ELR (cell line): ENCODE data around the gene LRRC52.
A peak's percentile ranks its signal among the peaks of the same experiment; 100 is the strongest.

Experiments
- DNase-seq: peaks from one replicate; pipeline ENCODE4 v3.0.0-alpha.2; 2015; ENCODE audit warnings: low read depth

Gene LRRC52, protein sequence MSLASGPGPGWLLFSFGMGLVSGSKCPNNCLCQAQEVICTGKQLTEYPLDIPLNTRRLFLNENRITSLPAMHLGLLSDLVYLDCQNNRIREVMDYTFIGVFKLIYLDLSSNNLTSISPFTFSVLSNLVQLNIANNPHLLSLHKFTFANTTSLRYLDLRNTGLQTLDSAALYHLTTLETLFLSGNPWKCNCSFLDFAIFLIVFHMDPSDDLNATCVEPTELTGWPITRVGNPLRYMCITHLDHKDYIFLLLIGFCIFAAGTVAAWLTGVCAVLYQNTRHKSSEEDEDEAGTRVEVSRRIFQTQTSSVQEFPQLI

GRCh38 chr1:165543532-165544438 is at the start of gene LRRC52:
Gene LRRC52, plus strand, starts transcription at chr1:165544000. Its CDS starts 297 bp downstream, at chr1:165544297.
- no peak for DNase-seq

DNA sequence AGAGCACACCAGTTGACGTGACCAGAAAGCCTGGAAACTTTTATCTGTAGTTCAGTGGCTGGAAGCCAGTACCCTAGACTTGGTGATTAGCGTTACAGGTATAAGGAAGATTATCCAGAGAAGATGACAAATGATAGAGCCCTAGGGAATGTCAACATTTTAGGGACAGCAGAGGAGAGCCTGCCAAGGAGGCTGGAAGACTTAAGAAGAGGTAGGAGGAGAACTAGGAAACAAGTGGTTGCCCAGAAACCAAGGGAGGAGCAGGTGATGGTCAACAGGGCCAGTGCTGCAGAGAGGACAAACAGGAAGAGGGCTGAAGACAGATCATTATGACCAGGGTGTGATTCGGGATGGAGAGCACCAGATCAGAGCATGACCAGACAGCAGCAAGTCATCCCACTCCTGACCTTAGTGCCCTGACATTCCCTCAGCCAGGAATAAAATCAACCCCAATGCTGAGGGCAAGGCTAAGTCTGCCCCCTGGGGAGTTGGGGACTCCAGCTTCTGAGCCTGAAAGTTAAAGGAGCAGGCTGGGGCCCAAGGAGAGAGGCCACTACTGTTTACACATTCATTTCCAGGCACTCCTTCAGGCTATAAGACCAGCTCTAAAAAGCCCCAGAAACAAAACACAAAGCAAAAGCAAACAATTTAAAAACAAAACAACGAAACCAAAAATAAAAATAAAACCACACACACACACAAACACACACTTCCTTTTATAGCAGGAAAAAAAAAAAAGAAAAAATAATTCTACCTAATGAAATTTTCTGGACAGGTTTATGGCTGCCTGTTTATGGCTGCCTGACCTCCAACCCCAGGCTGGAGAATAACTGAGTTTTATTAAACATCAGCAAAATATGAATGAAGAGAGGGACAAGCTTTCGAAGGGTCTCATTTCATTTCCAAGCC is 48.6 kb upstream of the LRRC52 start:
- DNase-seq = no peak

- no peak for DNase-seq
Observed at GRCh38 chr1:165495858-165496205, 48.0 kb upstream of the LRRC52 start.

- DNase-seq = no peak
Observed at GRCh38 chr1:165496501-165496900, 47.3 kb upstream of the LRRC52 start.

DNA sequence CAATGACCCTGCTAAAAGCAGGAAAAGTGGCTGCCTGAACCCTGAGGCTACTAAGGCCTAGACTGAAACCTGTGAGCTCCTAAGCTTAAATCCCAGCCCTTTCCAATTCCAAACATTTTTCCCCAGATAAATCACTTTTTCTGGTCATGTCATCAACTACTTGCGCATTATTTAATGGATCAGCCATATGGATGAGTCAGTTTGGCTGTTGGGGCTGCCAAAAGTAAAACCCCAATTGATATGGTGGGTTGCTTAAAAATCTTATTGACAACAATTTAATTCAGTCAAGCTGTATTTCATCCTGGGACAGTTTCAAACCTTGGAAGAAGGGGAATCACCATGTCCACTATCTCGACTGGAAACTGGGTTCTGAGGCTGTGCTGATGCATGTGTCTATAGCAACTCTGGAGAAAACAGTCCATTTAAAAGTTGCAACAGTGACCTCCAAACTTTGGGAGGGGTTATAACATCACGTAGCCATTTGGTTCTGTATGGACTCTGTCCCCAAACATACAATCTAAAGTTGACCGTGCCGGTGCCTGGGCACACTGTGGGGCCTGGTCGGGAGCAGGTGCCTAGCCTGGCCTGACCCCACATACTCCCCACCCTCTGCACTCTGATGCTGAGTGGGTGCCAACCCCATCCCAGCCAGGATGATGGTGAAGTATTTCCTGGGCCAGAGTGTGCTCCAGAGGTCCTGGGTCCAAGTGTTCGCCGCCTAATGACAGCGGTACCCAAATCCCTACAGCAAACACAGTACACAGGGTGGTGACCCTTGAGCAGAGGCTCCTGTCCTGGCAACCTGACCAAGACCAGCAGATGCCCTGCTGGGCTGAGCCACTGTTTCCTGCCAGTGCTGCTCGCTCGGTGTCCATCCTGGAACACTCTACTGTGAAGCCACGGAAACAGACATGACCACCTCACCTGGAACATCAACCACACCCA is 46.5 kb upstream of the LRRC52 start:
- DNase-seq = no peak

DNA sequence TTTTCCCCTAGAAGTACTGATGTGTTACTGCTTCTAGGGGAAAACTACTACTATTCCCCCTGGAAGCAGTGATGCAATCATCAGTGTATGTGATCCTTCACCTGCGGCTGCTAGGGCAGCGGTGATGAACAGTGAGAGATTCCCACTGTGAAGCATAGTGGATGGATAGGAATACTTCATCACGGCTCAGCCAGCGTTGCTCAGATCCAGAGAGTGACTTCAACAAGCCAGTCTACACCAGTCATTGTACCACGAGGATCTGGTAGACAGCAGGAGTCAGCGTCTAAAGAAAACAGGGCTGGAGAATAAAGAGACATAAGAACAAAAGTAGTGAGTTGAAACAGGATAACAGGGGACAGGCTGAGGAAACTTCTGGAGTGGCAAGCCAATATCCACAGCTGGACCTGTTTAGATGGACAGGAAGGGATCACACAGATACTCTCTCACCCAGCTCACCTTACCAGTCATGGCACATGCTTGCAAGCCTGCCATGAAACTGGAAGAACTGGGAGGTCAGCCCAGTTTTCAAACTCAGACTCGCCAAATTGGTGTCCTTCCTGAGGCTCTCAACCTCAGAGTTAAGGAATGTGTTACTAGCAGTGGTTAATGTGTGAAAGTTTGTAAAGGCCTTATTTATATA is 42.4 kb upstream of the LRRC52 start:
- DNase-seq = no peak

DNA sequence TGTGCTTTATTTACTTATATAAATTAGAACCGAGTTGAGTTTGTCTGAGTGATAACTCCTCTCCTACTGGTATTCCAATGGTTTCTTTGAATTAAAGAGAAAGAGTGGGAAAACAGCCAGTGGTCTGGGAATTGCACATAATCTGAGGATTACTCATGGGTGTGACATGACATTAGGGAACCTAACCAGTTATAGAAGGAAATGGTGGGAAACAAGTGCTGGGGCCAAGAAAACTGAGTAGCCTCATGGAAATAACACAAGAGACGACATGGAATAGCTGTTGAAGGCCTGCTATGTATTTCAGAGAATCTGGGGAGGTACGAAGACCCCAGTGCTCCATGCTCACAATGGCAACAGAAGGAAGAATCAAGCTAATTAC is 41.8 kb upstream of the LRRC52 start:
- DNase-seq = peak; percentile 17

DNA sequence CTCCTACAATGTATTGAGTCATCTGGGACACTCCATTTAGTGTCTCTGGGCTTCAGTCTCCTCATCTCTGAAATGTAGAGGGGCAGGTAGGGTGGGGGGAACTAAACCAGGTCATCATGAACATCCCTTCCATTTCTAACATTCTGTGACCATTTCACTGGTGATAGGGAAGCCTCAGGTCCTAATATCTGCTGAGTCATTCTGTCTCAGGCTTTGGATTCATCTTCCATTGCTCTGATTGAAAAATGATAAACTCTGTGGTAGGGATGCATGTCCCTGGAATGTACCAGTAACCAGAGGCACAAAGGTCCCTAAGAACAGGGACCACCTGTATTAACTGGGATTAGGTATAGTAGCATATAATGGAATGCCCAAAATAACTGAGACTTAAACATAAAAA is 36.2 kb upstream of the LRRC52 start:
- no peak for DNase-seq

- no peak for DNase-seq
Observed at GRCh38 chr1:165508291-165508690, 35.5 kb upstream of the LRRC52 start.

GRCh38 chr1:165512816-165513215 is 31.0 kb upstream of the LRRC52 start:
- no peak for DNase-seq

DNA sequence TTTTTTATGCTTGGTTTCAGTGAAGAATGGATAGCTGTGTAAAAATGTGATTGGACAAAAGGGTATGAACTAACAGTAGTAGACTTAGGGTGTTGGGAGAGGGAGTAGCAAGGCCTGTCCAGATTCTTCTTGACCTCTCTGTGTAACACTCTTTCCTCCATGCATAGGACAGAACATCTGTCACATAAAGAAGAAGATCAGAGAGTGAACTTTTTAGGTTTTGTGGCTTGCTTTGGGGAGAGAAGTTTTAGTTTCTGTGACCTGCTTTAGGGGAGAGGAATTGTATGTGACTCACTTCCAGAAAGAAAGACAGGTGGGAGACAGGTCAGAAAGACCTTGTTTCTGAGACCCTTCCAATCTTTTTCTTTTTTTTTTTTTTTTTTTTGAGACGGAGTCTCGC is 27.3 kb upstream of the LRRC52 start:
- DNase-seq = no peak

- DNase-seq = no peak
Observed at GRCh38 chr1:165520646-165521045, 23.2 kb upstream of the LRRC52 start.

DNA sequence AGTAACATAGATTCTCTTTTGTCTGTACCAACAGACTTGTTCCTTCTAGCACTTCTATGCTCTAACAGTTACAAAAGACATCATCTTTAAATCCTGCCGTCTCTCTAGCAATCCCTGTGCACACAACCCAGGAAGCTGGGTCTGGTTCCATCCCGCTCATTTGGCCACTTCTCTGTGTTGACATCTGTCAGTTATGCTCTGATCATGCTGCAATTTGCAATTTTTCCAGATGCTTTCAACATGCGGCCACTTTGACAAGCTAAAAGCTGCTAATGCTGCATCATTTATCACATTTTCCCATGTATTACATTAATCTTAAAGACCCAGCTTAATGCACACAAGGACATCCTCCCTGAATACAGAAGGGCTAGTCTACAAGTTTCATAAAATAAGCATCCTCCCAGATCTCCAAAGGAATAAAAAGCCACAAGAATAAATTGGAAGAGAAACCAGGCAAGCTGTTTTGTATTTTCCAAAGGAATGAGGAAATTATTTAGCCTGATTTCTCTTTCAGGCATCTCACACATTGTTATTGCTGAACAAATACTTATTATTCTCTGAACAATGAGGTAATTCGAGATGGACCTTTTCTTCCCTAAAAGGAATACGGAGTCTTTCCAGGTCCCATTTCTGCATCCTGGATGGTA is 19.0 kb upstream of the LRRC52 start:
- no peak for DNase-seq

DNA sequence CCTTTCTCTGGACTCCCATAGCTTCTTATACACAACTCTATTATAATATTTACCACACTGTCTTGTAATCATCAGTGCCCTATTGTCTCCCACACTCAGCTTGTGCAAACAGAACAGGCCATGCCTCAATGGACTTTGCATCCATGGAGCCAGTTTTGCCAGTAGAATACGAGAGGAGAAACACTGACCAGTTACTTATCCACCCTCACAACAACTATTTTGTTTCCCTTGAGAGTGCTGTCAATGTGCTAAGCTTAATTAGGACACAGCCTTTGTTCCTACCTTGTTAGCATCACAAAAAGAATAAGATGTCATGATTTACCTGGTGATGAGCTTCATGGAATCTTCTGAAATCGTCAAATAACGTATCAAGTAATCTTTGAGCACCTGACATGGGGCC is 18.1 kb upstream of the LRRC52 start:
- DNase-seq = no peak

DNA sequence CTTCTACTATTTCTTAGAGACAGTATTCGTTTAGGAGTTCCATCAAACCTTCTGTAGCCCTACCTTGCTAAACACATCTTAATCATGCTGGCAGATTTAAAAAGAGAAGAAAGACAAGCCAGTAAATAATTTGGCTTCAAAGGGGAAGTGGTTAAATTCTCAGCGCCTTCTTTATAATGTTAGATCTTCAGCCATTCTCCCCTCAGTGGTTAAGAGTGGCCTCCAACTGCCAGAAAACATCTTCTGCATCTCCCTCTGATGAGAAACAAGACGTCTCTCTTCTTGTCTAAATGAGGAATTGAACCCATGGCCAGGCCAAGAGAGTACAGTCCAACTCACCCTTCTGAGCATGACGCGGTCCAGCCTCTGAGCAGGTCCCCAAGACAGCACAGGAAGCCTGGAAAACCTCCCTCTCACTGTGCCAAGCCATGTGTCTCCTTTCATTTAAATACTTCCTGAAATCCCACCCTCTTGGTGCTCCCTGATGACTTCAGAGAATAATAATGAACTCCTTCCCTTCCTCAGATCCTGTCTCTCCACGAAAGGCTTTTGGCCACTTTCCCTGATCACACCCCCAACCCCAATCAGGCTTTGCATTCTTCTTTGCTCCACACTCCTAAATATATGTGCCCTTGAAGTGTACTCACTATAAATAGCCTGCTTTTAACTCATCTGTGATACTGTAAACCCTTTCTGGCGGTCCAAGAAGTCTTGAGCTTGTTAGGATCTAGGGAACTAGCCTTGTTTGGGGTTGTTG is 16.4 kb upstream of the LRRC52 start:
- no peak for DNase-seq

- DNase-seq = no peak
Observed at GRCh38 chr1:165531021-165531420, 12.8 kb upstream of the LRRC52 start.

DNA sequence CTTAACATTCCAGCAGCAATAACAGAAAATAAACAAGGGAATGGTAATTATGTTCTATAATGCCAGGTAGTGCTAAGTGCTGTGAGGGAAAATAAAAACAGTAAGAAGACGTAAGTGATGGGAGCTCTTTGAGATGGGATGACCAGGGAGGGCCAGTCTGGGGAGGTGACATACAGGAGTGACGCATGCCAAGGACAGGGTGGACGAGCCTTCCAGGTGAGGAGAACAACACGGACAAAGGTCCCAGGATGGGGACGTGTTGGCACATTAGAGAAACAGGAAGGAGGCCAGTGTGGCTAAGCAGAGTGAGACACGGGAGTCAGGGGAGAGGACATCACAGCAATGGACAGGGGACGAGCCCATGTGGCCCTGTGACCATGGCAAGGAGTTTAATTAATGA is 11.7 kb upstream of the LRRC52 start:
- DNase-seq = no peak

DNA sequence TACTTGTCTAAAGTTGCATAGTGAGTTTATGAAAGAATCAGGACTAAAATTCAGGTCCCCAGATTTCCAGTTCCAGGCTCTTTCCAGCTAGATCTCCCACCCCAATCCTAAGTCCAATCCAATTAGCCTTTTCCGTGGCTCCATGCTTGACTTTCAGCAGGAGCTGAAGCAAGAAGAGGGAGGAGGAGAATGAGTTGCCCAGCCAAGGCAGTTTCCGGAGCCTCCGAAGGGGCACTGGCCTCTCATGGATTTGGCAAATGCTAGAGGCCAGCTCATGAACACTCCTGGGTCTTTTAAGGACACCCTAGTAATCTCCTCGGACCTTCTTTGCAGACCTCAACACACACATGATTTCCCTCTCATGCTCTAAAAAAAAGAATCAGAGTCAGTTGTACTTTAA is 10.5 kb upstream of the LRRC52 start:
- no peak for DNase-seq

DNA sequence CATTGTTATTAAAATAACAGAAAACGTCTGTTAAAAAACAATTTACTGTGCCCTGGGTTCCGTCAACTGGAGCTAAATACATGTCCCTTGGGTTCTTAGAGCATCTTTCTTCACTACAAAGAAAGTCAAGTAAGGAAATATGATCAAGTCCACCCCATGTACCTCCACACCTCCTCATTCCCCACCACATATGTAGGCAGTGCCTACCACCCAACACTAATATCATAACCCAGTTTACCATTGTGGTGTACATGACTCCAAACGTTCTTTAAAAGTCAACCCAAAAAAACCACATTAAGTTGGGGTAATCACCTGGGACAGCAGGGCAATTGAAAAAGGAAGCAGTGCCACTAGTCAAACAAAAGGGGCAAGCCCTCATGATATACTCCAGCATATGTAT is 7.8 kb upstream of the LRRC52 start:
- DNase-seq = no peak
